Hepatocyte (in vitro differentiated cells): ENCODE results near the gene SHPK.

Experiments
- EZH2 ChIP-seq: fragments of 200-600 bp; sonication (generic); IDR thresholded peaks from 2 replicates; pipeline ENCODE4 v1.6.1; 2016; ENCODE audit warnings: antibody characterized with exemption, mild to moderate bottlenecking, borderline replicate concordance
- EZH2phosphoT487 ChIP-seq: fragments of 200-600 bp; sonication (generic); IDR thresholded peaks from one replicate; pipeline ENCODE4 v1.6.1; 2018; ENCODE audit warnings: antibody characterized with exemption, mild to moderate bottlenecking, low read depth, moderate library complexity; ENCODE audit not compliant: unreplicated experiment, severe bottlenecking
- TF ChIP-seq, protein P1 (sequence below): fragments of 200-600 bp; sonication (generic); IDR thresholded peaks from 2 replicates; pipeline ENCODE4 v1.5.1; 2016; ENCODE audit warnings: antibody characterized with exemption, mild to moderate bottlenecking; ENCODE audit not compliant: poor library complexity

DNA sequence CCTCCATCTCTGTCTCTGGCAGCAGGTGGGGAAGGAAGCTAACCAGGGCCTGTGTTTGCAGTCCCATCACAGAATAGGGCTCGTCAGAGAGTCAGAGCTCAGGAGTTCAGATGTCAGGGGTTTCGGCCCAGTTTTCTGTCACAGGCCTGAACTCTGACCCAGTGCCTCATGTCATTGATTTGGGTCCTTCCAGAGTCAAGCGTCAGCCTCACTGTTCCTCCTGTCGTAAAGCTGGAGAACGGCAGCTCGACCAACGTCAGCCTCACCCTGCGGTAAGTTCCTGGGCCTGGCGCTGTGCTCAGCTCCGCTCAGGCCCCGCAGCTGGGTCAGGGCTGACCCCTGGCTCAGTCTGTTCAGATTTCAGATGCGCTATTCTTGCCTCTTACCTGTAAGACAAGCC lies 11.2 kb upstream of the SHPK start:
- TF ChIP-seq, protein P1, sequence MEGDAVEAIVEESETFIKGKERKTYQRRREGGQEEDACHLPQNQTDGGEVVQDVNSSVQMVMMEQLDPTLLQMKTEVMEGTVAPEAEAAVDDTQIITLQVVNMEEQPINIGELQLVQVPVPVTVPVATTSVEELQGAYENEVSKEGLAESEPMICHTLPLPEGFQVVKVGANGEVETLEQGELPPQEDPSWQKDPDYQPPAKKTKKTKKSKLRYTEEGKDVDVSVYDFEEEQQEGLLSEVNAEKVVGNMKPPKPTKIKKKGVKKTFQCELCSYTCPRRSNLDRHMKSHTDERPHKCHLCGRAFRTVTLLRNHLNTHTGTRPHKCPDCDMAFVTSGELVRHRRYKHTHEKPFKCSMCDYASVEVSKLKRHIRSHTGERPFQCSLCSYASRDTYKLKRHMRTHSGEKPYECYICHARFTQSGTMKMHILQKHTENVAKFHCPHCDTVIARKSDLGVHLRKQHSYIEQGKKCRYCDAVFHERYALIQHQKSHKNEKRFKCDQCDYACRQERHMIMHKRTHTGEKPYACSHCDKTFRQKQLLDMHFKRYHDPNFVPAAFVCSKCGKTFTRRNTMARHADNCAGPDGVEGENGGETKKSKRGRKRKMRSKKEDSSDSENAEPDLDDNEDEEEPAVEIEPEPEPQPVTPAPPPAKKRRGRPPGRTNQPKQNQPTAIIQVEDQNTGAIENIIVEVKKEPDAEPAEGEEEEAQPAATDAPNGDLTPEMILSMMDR = no peak
- no peak for TF ChIP-seq EZH2
- no peak for TF ChIP-seq EZH2phosphoT487
